Stimulated activated effector memory CD8-positive, alpha-beta T cell treated with anti-CD3 and anti-CD28 coated beads, Interleukin-12 subunit alpha, Interleukin-12 subunit beta, amount 100 ng/mL, for 72 hours (primary cell): ENCODE results near the gene NRARP.

Experiments used
- ATAC-seq: fragments of 150-1000 bp; cut with Tn5 transposase; 2 replicates; pipeline ENCODE4 v1.10.0; 2021
- DNase-seq, 2 donors: peaks; one replicate each; pipeline ENCODE4 v3.0.0; 2021 to 2022; ENCODE audit warnings: low spot score in 2 of 2
- H3K27ac Mint-ChIP-seq: one replicate; pipeline ENCODE4 v1.8.0; 2022; ENCODE audit warnings: mild to moderate bottlenecking, mixed read lengths
- H3K36me3 Mint-ChIP-seq: one replicate; pipeline ENCODE4 v1.8.0; 2022; ENCODE audit warnings: mild to moderate bottlenecking, mixed read lengths
- H3K4me1 Mint-ChIP-seq: one replicate; pipeline ENCODE4 v1.8.0; 2022; ENCODE audit warnings: mixed read lengths
- H3K4me3 Mint-ChIP-seq: one replicate; pipeline ENCODE4 v1.8.0; 2022; ENCODE audit warnings: mild to moderate bottlenecking, mixed read lengths
- H3K9me3 Mint-ChIP-seq: one replicate; pipeline ENCODE4 v1.8.0; 2022; ENCODE audit warnings: mixed read lengths

The NRARP gene

DNA sequence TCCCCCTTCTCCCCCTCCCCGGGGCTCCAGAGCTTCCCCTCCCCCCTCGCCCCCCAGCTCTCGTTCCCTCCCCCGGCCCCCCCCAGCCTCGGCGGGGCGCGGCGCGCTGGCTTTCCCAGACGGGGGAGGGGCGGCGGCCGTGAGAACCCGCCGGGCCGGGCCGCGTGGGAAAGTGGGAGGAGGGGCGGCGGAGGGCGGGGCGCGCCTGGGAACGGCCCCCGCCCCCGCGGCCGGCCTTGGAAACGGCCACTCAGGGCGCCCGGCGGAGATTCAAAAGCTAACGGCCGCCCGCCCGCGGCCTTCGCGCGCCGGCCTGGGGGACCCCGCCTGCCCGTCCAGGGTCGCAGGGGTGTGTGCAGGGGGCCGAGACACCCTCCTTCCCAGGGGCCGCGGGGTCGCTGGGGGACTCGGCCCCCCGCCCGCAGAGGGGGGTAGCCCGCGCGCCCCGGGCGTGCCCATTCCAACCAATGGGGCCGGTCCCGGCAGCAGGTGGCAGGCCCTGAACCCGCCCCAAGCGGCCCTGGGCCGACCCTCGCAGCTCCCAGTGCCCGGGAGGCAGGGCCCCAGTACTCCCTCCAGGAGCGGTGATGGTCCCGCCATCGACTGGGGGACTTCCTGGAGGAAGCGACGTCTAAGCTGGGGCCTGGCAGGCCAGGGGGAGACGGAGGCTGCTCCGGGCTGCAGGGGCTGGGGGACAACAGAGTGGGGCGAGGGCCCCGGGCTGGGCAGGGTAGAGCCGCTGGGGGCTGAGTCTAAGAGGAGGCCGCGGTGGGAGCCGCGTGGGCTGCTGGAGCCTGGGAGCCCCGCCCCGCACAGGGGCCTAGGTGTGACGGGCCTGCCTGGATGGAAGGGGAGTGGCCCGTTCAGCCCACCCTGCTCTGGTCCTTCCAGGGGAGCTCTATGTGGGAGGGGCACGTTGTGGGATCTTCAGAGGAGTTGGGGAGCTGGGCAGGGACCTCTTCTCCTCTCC lies 14.2 kb upstream of the NRARP start:
- DNase-seq (peak in 1 of 2 donors; percentile 52), ATAC-seq (peak; percentile 52)
- Mint-ChIP-seq H3K36me3 (no peaks in the 10 kb centered on the region), H3K4me3 (no peak overlapping the region), H3K9me3 (no peaks in the 10 kb centered on the region), H3K4me1 (no peaks in the 10 kb centered on the region), H3K27ac (no peak overlapping the region)

DNA sequence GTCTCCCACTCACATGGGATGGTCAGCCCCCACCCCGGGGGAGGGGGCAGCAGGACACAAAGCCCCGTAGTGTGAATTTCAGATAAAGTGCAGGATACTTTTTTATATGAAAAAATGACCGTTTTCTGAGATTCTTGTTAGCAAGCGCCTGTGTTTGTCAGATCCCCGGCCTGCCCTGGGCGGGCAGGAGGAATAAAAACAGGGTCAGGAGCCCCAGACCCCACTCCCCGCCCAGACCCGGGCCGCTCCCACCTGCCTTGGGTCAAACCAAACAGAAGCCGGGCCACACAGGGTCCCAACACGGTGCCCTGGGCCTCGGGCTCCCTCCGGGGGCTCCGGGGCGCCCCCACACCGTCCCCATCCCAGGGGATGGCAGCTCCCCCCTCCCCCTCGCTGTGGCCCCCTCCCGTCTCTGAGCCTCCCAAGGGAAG lies 13.5 kb upstream of the NRARP start:
- Mint-ChIP-seq H3K27ac (no peak overlapping the region), H3K9me3 (no peaks in the 10 kb centered on the region), H3K4me1 (no peaks in the 10 kb centered on the region), H3K4me3 (no peak overlapping the region), H3K36me3 (no peaks in the 10 kb centered on the region)
- DNase-seq = no peak
- ATAC-seq = no peak

DNA sequence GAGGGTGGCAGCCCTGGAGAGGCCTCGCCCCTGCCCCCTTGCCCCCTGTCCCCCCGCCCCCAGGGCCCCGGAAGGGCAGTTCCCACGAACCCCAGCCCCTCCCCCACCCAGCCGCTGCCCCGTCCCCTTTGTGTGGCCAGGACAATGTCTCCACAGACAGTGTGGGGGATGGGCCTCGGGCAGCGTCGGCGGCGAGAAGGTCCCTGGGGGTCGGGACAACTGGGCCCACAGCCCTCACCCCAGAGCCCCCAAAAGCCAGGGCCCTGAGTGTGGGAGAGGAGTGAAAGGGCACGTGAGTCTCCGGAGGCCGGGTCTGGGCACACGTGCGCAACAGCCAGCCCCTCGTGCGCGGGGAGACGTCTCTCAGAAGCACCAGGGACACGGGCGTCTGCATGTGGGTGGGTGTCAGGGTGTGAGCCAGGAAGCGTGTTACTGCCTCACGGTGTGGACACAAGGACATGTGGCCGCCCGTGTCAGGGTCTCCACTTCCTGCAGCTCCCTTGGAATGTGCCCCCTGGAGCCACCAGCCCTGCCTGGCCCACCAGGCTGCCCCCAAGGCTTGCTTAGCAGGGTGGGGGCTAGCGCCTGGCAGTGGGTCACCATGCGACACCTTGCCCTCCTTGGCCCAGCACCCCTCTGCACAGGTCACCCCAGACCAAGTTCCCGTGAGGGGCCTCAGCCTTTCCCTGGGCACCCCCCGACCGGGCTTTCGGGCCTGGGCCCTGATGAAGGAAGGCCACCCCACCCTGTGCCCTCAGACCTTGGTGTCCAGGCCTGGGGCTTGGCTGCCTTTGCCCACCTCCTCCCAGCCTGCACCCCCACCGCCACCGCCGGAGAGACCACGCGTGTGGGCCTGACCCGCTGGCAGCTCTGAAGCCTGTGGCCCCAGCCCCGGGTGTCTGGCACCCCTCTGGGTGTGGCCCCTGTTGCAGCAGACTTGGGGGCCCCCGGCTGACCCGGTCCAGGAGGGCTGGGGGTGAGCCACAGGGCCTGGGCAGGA lies 12.8 kb upstream of the NRARP start:
- H3K4me1 Mint-ChIP-seq = no peaks in the 10 kb centered on the region
- no peak for DNase-seq
- H3K27ac Mint-ChIP-seq = no peak overlapping the region
- no peaks in the 10 kb centered on the region for H3K36me3 Mint-ChIP-seq
- no peak for ATAC-seq
- no peak overlapping the region for H3K4me3 Mint-ChIP-seq
- no peaks in the 10 kb centered on the region for H3K9me3 Mint-ChIP-seq

DNA sequence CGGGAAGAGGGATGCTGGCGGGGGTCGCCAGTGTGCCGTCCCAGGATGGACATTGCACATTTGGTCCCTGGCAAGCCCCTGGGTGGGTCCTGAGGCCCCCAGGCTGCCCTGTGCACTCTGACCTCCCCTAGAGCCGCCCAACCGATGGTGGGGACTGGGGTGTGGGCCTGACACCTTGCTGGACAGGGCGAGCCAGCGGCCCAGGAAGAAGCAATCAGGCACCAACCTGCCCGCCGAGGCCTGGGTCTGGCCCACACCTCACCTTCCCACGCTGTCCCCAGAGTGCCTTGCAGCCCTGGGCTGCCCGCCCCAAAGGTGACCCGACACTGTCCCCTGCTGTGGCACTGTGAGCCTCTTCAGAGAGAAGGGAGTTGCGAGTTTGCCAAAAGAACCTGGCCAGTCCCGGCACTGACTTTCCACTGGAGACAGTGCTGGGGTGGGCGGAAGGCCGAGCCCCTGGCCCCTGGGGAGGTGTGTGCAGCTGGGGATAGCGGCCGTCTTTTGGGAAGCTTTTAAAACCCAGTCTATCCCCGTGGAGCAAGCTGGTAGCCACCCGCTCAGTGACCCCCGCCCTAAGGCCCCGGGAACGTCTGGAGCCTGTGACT lies 12.0 kb upstream of the NRARP start:
- no peaks in the 10 kb centered on the region for H3K9me3 Mint-ChIP-seq
- H3K4me3 Mint-ChIP-seq = no peak overlapping the region
- no peaks in the 10 kb centered on the region for H3K36me3 Mint-ChIP-seq
- H3K27ac Mint-ChIP-seq = no peak overlapping the region
- H3K4me1 Mint-ChIP-seq = no peaks in the 10 kb centered on the region
- DNase-seq (no peak), ATAC-seq (no peak)

DNA sequence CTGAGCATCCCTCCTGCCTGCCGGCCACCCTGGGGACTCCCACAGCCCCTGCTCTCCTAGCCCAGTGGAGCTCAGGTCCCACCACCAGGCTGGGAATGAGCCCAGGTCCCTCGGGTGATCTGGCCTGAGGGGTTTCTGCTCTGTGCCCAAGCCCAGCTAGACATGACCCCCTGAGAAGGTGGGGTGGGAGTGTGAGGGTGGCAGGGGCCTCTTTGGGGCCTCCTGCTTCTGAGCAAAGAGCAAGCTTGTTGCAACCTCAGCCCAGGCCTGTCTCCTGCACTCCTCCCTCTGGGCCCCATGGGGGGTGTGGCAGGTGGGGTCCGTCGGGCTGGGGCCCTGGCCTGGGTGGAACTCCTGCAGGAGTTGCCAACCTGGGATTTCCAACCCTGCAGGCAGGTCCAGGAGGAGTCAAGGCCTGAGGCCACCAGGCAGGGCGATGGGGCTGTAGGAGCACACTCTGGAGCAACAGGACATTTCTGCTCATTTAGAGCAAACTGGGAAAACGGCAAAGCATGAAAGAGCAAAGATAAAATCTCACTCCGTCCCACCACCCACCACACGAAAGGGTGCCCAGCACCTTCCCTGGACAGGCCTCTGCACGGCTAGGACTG lies 11.4 kb upstream of the NRARP start:
- no peaks in the 10 kb centered on the region for H3K36me3 Mint-ChIP-seq
- no peaks in the 10 kb centered on the region for H3K9me3 Mint-ChIP-seq
- H3K4me3 Mint-ChIP-seq = no peak overlapping the region
- no peak overlapping the region for H3K27ac Mint-ChIP-seq
- H3K4me1 Mint-ChIP-seq = no peaks in the 10 kb centered on the region
- DNase-seq (no peak), ATAC-seq (no peak)

DNA sequence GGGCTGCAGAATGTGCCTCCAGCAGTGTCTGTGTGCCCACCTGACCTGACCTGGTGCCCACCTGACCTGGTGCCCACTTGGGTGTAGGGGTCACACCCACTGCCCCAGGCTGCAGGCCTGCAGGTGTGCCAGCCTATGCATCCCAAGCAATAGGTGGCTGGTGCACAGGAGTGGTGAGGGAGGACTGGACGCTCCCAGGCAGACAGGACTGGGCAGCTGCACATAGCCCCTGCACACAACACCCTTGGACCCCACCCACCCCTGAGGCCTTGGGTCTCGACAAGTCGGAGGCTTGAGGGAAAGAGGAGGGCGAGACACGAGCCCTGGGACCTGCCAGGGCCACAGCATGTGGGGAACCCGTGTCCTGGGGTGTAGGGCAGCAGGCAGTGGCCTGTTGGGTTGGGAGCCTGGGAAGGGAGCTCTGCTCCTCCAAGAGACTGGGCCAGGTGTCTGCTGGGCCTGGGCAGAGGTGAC lies 10.8 kb upstream of the NRARP start:
- no peak for ATAC-seq
- DNase-seq = no peak
- no peaks in the 10 kb centered on the region for H3K9me3 Mint-ChIP-seq
- H3K27ac Mint-ChIP-seq = no peak overlapping the region
- H3K4me3 Mint-ChIP-seq = no peak overlapping the region
- no peaks in the 10 kb centered on the region for H3K36me3 Mint-ChIP-seq
- H3K4me1 Mint-ChIP-seq = no peaks in the 10 kb centered on the region

DNA sequence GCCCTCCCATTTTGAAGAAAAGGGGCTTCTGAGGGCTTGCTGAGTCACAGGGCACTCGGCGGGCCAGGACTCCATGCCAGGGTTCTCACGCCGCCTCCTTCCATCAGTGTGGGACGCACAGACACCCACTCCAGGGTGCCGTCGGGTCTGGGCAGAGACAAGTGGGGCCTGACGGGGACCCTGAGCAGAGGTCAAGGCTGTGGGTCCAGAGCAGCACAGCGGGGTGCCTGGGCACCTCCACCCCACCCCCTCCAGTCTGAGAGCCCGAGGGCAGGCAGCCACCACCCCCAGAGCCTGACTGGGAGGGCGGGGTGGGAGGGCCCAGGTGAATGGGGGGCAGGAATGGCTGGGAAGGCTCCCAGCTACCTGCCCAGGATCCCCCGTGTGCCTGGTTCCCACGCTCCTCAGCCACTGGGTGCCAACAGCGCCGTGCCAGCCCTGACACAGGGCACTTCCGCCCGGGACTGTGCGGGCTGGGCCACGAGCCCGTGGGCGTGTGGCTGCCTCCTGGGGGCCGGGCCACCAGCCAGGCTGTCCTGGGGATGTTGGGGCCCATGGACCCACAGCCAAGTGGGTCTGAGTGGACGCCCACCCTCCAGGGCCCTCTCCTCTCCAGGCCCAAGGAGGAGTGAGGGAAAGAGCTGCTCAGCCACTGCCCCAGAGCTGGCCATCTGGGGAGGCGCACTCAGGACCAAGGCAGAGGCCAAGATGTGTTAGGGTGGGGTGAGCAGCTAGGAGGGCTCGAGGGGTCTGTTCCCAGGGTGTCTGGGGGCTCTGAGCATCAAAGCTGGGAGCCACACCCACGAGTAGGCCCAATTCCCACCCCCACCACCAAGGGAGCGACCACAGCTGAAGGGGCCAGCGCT lies 10.1 kb upstream of the NRARP start:
- ATAC-seq (no peak), DNase-seq (no peak)
- Mint-ChIP-seq H3K9me3 (no peaks in the 10 kb centered on the region), H3K27ac (no peak overlapping the region), H3K36me3 (no peaks in the 10 kb centered on the region), H3K4me3 (no peak overlapping the region), H3K4me1 (no peaks in the 10 kb centered on the region)

DNA sequence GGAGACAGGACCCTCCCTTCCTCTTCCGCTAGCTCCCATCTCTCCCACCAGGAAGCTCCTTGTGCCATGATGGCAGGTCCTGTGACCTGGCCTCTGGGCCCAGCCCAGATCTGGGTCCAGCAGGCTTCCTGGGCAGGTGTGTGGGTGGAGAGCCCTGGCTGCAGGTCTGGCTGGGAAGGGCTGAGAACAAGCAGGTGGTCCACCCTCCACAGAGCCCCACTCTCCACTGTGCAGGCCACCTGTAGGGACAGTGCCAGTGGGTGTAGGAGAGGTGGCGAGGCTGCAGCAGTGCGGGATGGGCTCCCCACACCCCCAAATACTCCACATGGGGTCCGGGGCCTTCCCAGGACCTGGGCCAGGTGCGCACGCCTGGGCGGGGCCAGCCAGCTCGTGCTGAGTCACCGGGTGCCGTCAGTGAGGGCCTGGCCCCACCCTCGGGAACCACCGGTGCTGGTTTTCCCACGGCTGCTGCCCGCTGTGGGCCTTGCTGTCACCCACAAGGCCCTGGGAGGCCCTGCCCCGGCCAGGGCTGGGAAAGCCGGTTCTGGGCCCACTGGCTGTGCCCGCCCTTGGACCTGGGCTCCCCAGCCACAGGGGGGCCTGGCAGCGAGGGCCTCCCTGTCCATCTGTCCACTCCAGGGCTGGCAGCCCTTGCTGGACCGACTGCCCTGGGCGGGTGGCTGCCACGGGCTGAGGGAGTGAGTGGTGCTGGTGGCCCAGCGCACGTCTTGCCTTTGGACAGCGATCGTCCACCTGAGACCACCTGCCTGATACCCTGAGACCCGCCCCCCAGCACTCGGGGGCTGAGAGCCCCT lies 9.3 kb upstream of the NRARP start:
- DNase-seq (no peak), ATAC-seq (no peak)
- no peak overlapping the region for H3K27ac Mint-ChIP-seq
- no peaks in the 10 kb centered on the region for H3K4me1 Mint-ChIP-seq
- H3K36me3 Mint-ChIP-seq = no peaks in the 10 kb centered on the region
- H3K9me3 Mint-ChIP-seq = no peaks in the 10 kb centered on the region
- H3K4me3 Mint-ChIP-seq = no peak overlapping the region

DNA sequence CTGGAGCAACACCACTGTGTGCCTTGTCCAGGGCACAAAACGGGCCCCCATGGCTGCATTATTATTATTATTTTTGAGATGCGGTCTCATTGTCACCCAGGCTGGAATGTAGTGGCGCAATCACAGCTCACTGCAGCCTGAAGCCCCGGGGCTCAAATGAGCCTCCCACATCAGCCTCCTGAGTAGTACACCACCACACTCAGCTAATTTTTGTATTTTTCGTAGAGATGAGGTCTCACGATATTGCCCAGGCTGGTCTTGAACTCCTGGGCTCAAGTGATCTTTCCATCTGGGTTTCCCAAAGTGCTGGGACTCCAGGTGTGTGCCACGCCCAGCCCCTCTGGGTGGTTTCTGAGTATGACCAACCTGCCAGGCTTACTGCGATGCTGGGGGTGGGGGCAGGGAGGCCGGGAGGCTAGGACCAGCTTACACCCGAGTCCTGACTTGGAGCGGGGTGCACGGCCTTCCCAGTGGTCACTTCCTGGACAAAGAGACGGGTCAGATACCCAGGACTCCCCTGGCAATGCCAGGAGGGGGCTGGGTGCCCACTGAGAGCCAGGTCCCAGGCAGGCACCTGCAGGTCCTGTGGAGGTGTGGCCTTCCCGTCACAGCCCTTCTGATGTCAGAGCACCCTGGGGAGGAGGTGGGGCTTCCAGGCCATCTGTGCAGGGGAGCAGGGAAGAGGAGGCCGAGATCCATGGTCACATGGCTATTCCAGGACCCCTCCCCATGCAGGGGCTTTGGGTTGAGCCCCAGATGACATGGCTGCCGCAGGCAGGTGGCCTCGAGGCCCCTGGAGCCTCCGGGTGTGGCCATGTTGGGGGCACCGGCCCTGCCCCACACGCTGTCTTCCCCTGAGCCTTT lies 8.3 kb upstream of the NRARP start:
- Mint-ChIP-seq H3K9me3 (no peaks in the 10 kb centered on the region), H3K36me3 (no peaks in the 10 kb centered on the region), H3K4me1 (peaks cover 4% of the 10 kb centered on the region), H3K4me3 (no peak overlapping the region), H3K27ac (no peak overlapping the region)
- no peak for ATAC-seq
- DNase-seq = no peak

DNA sequence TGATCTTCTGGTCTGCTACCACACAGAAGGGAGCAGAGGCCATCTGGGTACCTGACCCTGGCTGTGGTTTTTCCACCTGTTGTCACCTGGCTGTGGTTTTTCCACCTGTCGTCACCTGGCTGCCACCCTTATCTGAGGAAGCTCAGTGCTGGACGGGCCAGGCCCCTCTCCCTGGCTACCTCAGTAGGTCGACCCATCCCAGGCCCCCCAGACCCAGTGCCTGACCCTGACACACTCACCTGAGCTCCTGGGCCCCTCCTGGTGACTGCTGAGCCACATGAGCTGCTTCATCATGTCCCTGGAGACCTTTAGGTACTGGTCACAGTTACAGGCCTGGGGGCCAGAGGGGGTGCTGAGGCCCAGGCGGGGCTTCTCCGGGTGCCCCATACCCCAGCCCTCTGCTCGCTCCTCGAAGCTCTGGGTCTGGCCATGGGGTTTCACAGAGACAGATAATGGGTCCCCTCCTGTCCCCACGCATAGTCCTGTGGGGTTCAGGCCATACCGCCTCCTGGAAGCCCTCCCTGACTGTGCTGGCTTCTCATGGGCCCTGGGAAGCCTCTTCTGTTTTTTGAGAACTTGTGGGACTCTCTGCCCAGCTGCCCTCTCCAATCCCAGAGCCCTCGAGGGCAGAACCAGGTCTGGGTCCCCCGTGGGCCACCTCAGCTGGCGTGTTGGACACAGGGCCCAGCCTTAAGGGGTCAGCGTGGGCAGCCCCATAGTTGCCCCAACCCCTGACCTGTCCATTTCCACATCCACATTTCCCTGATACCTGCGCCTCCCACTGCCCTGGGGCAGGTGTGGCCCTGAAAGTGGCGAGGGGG lies 7.5 kb upstream of the NRARP start:
- Mint-ChIP-seq H3K4me1 (peaks cover 6% of the 10 kb centered on the region), H3K27ac (no peak overlapping the region), H3K9me3 (no peaks in the 10 kb centered on the region), H3K36me3 (no peaks in the 10 kb centered on the region), H3K4me3 (no peak overlapping the region)
- DNase-seq = no peak
- no peak for ATAC-seq

DNA sequence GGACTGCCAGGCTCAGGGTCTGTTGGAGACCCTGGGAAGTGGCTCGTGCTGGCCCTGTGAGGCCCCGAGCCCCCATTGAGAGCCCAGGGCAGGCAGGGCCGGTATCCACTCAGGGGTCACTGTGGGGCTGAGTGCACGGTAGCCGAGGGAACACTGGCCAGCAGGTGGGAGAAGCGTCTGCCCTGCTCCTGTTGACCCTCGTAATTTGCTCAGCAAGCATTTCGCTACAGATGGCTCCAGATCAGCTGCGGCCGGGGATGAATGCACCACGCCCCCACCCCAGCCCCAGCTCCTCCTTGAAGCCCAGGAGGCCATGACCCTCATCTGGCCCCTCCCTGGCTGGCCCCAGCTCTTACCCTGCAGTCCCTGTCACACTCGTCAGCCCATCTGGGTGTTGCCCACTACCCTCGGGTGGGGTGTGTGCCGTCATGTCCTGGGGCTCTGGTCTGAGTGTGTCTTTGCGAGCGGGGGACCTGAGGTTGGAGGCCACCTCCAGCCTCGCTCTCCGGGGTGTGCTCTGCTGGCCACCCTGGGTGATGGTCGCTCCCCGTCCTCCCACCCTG lies 6.1 kb upstream of the NRARP start:
- Mint-ChIP-seq H3K4me1 (peaks cover 6% of the 10 kb centered on the region), H3K9me3 (no peaks in the 10 kb centered on the region), H3K36me3 (no peaks in the 10 kb centered on the region), H3K4me3 (no peak overlapping the region), H3K27ac (no peak overlapping the region)
- DNase-seq (no peak), ATAC-seq (no peak)
